Activated gamma-delta T cell treated with anti-CD3 and anti-CD28 coated beads, Interleukin-2, amount 50 U/mL, for 16 hours (primary cell): Measurements from ENCODE around the gene CLRN3.

Experiments used
- DNase-seq: peaks from one replicate; pipeline ENCODE4 v3.0.0-alpha.2; 2020; ENCODE audit warnings: low read depth

Gene CLRN3, protein sequence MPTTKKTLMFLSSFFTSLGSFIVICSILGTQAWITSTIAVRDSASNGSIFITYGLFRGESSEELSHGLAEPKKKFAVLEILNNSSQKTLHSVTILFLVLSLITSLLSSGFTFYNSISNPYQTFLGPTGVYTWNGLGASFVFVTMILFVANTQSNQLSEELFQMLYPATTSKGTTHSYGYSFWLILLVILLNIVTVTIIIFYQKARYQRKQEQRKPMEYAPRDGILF

GRCh38 chr10:127892743-127893142 lies at the start of gene CLRN3:
Gene CLRN3 (minus strand): TSS chr10:127892941. CDS start chr10:127892784, 157 bp downstream.
- no peak for DNase-seq

- DNase-seq = no peak
Observed at GRCh38 chr10:127940866-127941640, 48.3 kb upstream of the CLRN3 start.

GRCh38 chr10:127939786-127940330 lies 47.1 kb upstream of the CLRN3 start:
- DNase-seq = no peak

GRCh38 chr10:127937915-127938463 lies 45.2 kb upstream of the CLRN3 start:
- no peak for DNase-seq

DNA sequence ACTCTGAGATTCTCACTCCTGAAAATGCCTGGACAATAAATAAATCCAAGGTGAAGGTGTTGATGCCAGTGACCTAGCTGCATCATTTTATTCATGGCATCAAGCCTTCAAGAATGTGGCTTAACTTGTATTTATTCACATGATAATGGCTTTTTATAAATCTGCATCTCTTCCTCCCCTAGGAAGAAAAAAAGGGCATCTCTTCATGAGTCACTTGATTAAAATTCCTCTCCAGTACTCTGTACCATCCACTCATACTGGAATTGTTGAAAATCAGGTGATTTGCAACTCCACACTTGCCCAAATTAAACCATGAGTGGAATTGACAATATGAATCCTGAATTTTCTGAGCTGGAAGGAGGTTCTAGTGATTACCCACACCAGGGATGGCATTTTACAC lies 44.3 kb upstream of the CLRN3 start:
- DNase-seq = no peak

- no peak for DNase-seq
Observed at GRCh38 chr10:127935071-127935561, 42.4 kb upstream of the CLRN3 start.

DNA sequence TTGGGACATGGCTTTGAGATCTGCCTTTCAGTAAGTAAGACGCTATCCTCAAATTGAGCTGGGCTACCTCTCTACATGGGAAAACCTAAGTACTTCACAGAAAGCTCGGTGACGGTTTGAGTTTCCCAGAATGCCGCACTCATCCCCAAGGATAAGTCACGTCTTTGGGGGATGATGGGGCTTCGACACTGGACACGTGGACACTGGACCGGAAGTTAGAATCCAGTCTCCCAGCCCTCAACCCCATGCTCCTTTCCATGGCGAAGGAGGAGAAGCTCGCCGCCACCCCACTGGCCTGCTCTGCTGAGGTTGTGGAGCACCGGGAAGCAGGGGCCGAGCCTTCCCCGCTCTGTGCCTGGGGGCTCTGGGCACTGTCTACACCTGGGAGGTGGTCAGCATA lies 41.6 kb upstream of the CLRN3 start:
- DNase-seq = no peak

DNA sequence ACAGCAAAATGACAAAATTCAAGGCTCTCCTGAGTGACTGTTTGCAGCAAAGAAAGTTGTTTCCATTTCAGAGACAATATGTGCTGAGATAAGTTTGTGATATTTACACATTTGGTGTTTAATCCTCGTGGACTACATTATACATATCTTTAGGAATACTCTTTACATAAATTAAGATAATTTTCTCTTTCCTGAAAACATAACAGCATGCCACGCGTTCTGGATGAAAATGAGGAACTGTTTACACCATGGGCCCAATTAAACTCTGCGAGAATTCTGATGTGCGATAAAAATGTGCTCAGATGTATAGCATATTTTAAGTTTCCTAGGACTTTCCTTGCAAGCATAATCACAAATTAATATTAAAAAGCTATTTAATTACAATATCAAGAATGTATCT lies 40.5 kb upstream of the CLRN3 start:
- DNase-seq = no peak

- no peak for DNase-seq
Observed at GRCh38 chr10:127932521-127933270, 40.0 kb upstream of the CLRN3 start.

DNA sequence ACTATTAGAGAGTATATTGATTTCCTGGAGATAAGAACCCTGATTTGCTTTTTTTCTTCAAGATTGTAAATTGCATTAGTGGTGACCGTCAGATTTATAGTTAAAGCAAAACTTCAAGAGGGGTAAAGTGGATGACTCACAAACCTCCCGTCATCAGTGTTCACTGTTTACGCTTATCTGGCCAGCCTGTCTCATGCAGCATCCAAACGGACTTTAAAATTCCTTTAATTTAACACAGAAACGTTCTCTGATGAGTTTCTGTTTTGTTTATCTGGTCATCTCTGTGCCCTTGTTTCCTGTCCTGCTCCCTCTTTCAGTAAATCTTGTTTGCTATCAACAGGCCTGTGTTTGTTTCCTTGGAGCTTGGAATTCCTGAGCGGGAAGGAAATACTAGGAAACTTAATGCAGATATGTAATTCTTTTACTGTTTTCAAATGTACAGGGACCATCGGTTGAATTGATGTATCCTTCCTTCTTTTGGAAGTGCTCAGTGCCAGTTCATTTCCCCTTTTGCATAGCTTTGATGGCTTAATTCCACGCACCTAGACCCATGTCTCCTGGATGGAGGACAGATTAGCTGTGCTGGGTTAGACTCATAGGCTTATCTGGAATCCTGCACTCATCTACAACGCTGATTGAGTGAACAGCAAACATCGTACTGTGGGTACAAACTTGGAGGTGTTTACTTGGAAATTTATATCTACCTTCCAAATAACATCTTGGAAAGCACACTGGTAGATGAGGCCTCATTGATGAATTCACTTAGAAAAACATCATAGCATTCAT lies 35.5 kb upstream of the CLRN3 start:
- DNase-seq = no peak

GRCh38 chr10:127926455-127926854 lies 33.7 kb upstream of the CLRN3 start:
- DNase-seq = no peak

DNA sequence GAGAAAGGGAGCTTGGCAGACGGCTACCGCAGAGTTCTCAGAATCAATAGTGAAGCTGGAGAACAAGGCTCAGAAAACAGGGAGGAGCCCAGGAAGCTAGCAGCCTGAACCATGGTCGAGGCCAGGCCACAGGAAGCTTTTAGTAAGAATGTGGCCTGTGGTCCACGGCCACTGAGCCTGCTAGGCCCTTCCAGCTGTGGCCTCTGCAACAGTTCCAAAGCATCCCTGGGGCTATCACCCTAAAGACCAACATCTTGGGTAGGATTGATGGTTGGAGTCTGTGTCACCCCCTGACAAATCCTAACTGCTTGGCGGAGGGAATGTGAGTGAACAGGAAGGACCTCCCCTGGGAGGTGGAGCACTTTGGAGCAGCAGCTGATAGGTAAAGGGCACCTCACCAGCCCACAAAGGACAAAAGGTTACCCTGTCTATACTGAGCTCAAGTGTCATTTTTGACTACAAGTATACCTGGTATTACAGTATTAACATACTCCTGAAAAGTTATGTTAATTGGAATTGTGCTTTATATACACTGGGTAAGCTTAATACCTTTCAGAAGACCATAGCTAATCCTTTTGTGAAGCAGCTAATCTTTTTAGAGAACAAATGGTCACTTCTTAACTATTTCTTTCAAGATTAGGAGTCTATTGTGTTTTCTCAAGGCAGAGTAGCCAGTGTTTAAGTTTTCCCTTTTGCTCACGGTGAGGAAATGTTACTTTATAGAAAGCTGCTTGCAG lies 32.9 kb upstream of the CLRN3 start:
- DNase-seq = no peak

- no peak for DNase-seq
Observed at GRCh38 chr10:127923646-127924045, 30.9 kb upstream of the CLRN3 start.

GRCh38 chr10:127922675-127923366 lies 30.1 kb upstream of the CLRN3 start:
- no peak for DNase-seq

DNA sequence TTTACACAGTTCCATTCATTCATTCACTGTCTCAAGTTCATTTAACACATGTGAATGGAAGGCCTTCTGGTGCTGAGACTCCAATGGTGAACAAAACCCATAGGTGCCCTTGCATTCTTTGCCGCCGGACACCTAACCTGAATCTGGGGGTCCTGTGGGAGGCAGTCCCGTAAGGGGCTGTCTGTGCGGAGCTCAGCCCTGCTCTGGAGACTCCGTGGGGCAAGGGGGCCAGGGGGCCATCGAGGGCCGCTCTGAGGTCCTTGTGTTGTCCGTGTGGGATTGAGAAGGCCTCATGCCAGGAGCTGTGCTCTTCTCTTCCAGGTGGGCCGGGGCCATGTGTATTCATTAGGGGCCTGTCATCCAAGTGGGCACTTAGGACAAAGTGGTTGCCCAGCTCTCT lies 29.5 kb upstream of the CLRN3 start:
- DNase-seq = no peak

- no peak for DNase-seq
Observed at GRCh38 chr10:127921753-127922145, 29.0 kb upstream of the CLRN3 start.

DNA sequence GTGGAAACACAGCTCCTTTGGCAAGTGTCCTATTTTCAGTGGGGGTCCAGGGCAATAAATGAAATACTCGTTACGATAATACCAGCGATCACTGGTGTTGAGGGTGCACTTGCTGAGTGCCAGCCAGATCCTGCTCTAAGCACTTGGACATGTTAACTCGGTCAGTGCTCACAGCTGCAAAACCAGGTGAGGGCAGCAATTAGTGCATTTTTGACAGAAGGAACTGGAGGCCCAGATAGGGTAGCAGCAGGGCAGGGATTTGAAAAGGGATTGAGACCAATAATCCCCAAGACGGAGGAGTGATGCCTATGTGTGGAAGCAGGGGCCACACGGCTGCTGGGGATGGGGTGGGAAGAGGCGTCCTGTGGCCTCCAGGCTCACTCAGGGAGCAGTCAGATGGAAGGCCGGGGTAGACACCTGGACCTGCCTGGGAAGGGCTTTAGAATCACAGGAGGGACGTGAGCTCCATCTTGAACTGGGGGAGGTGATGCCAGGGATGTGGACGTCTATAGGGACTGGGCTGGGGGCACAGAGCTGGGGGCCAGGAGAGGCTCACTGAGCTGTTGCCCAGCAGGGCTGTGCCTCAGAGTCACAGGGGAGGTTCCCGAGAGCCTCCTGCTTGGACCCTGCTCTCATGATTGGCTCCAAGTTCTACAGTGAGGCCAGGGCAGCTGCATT lies 28.5 kb upstream of the CLRN3 start:
- DNase-seq = no peak

DNA sequence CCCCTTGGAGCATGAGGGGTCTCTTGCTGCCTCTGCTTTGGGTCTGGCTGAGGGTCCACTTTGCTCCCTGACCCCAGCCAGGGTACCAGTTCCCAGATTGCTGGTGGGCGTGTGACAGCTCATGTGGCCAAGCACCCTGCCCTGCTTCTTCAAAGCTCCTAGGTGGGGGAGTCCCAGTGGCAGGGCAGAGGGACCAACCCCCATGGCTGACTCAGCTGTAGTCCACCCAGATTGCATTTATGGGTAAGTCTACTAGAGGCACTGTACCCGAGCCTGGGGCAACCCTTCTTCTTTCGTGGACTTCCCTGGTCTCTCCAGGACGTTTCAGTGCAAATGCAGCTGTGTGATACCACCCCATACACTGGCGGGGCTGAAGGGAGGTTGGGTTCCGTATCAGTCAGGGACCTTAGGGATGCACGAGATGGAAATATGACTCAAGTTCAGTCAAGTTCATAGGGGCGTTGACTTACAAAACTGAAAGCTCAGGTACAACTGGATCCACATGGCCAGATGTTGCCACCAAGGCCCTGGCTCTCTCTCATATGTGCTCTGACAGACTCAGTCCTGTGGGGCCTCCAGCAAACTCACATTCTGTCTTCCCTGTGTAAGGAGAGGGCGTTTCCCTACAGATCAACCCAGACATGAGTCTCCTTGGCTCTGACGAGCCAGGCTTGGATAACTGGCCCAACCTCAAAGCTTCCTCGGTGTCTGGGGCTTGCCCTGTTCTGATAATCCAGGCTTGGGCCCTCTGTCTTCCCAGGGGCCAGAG lies 27.7 kb upstream of the CLRN3 start:
- DNase-seq = no peak
